Activated CD8-positive, alpha-beta T cell treated with anti-CD3 and anti-CD28 coated beads for 36 hours (primary cell): ENCODE data around the gene FRRS1L. TPM values are rescaled to one million over a fixed set of nuclear protein-coding genes. Genes with fewer than 3 reads are reported as not detected.

Source experiments
- ATAC-seq: fragments of 200-7000 bp; cut with Tn5 transposase; one replicate; pipeline ENCODE4 v1.10.0; 2021; ENCODE audit warnings: mild to moderate bottlenecking, moderate library complexity
- CTCF ChIA-PET: fragments of 350-600 bp; sonication (Branson Sonifier 250); formaldehyde crosslinking; loops from one replicate; lab custom pipeline; 2021; ENCODE audit warnings: antibody characterized with exemption; lab: Charles Lee
- POLR2A ChIA-PET: fragments of 350-600 bp; sonication (Branson Sonifier 250); formaldehyde crosslinking; loops from one replicate; lab custom pipeline; 2021; ENCODE audit warnings: antibody characterized with exemption; lab: Charles Lee
- DNase-seq: peaks from one replicate; pipeline ENCODE4 v3.0.0-alpha.2; 2020
- H3K27ac Mint-ChIP-seq: one replicate; pipeline ENCODE4 v1.8.0; 2021; ENCODE audit warnings: mild to moderate bottlenecking, mixed read lengths
- H3K27me3 Mint-ChIP-seq: one replicate; pipeline ENCODE4 v1.8.0; 2021; ENCODE audit warnings: mixed read lengths
- H3K36me3 Mint-ChIP-seq: one replicate; pipeline ENCODE4 v1.8.0; 2021; ENCODE audit warnings: low read depth, mixed read lengths
- H3K4me1 Mint-ChIP-seq: one replicate; pipeline ENCODE4 v1.8.0; 2021; ENCODE audit warnings: low read depth, mixed read lengths
- H3K4me3 Mint-ChIP-seq: one replicate; pipeline ENCODE4 v1.8.0; 2021; ENCODE audit warnings: mild to moderate bottlenecking, moderate library complexity, mixed read lengths
- H3K9me3 Mint-ChIP-seq: one replicate; pipeline ENCODE4 v1.8.0; 2021; ENCODE audit warnings: mixed read lengths
- intact Hi-C: fragments of 100-400 bp; cut with micrococcal nuclease; formaldehyde crosslinking; loops from one replicate; pipeline ENCODE4 v1.10.0; 2022
- total RNA-seq, 2 experiments: library from RNA; stranded (reverse); gene quantifications; one replicate each; pipeline ENCODE4 v1.2.3, GENCODE V29; 2021
- TF ChIP-seq, protein P1 (sequence below): fragments of 200-600 bp; IDR thresholded peaks from one replicate; pipeline ENCODE4 v1.8.0; 2022; ENCODE audit warnings: antibody characterized with exemption, mild to moderate bottlenecking

The FRRS1L gene
- total RNA-seq, 2 experiments from 2014 or later: not detected

DNA sequence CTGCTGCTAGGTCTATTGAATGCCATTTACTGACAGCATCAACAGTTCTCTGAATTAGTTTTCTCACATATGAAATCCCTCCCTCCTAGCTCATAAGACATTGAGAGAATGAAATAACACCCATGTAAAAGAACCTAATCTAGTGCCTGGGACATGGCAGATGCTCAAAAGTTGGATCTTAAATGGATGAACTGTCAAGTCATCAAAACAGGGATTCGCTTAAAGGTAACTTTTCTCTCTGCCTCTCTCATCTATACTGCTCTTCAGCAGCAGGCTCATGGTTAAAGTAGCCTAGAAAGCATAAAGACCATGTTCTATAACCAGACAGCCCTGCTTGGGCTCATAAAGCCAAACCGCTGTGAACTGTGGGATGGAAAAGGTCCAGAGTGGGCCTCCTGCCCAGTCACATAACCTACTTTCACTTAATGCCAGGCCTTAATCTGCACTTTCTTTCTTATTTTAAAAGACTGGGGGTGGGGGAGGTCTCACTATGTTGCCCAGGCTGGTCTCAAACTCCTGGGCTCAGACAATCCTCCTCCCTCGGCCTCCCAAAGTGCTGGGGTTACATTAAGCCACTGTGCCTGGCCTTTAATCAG is 51.0 kb downstream of the FRRS1L start:
- POLR2A ChIA-PET: interaction anchor here (0.7 kb wide), 1 partner anchor 24 kb away, joined by 3 read pairs; no protein-coding TSS in a partner anchor
- no peak overlapping the region for H3K4me3 Mint-ChIP-seq
- intact Hi-C loops: loop anchor here (10.0 kb wide), 1 partner anchor 299 kb away; no protein-coding TSS in a partner anchor
- ATAC-seq (no peak), DNase-seq (no peak)
- peaks cover 72% of the 10 kb centered on the region for H3K4me1 Mint-ChIP-seq
- H3K27ac Mint-ChIP-seq: peak overlapping the region; percentile 60
- CTCF ChIA-PET: no interaction called here
- TF ChIP-seq, protein P1, sequence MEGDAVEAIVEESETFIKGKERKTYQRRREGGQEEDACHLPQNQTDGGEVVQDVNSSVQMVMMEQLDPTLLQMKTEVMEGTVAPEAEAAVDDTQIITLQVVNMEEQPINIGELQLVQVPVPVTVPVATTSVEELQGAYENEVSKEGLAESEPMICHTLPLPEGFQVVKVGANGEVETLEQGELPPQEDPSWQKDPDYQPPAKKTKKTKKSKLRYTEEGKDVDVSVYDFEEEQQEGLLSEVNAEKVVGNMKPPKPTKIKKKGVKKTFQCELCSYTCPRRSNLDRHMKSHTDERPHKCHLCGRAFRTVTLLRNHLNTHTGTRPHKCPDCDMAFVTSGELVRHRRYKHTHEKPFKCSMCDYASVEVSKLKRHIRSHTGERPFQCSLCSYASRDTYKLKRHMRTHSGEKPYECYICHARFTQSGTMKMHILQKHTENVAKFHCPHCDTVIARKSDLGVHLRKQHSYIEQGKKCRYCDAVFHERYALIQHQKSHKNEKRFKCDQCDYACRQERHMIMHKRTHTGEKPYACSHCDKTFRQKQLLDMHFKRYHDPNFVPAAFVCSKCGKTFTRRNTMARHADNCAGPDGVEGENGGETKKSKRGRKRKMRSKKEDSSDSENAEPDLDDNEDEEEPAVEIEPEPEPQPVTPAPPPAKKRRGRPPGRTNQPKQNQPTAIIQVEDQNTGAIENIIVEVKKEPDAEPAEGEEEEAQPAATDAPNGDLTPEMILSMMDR: no peak
- H3K9me3 Mint-ChIP-seq: no peaks in the 10 kb centered on the region
- peaks cover 28% of the 10 kb centered on the region for H3K36me3 Mint-ChIP-seq
- H3K27me3 Mint-ChIP-seq: no peaks in the 10 kb centered on the region

DNA sequence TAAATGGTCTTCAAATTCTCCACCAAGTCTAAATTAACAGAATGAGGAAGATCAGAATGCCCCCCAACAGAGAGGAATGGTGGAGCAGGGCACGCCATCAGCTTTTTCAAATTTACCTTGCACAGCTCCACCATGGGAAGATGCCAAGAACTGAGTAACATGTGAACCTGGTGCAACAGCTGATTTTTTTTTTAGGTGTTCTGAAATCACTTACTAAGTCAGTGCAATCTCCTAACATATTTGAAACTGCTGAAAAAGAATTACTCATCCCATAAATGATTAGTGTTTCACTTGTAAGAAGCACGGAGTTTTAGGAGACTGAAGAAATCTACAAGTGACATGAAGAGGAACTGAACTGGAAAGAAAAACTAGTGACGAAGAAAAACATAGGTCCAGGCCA is 52.4 kb downstream of the FRRS1L start:
- TF ChIP-seq, protein P1: no peak
- Mint-ChIP-seq H3K36me3 (peaks cover 28% of the 10 kb centered on the region), H3K4me1 (peaks cover 75% of the 10 kb centered on the region), H3K9me3 (no peaks in the 10 kb centered on the region), H3K27me3 (no peaks in the 10 kb centered on the region), H3K4me3 (no peak overlapping the region), H3K27ac (peak overlapping the region; percentile 78)
- POLR2A ChIA-PET: no interaction called here
- ATAC-seq (no peak), DNase-seq (no peak)
- intact Hi-C loops: loop anchor here (5.0 to 10.0 kb wide), 2 partner anchors 102 to 300 kb away; partner anchors contain the start of gene CTNNAL1
- CTCF ChIA-PET: interaction anchor here (0.6 kb wide), 1 partner anchor 17 kb away, joined by 3 read pairs; no protein-coding TSS in a partner anchor

DNA sequence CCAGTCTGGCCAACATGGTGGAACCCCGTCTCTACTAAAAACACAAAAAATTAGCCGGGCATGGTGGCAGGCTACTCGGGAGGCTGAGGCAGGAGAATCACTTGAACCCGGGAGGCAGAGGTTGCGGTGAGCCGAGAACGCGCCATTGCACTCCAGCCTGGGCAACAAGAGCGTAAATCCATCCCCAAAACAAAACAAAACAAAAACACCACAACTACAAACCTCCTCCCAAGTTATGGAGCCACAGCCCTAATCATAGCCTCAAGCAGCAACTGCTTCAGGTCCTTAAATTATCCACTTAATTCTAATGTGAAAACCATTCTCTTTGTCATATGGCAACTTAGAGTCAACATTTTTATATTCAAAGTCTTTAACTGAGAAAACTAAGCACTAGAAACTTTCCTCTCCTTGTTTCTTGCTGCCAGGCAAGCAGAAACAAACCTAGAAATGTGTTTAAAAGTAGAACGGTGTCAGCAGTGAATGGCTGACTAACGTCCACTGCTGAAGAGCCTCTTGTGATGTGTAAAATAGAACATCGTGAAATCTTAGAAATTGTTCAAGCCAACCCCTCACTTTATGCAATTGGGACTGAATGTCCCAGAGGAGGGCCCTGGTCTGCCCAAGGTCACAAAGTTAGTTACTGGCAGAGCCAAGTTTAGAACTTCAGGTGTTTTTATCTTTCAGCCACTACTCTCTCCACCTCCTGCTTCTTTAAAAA is 53.0 kb downstream of the FRRS1L start:
- Mint-ChIP-seq H3K4me3 (no peak overlapping the region), H3K4me1 (peaks cover 81% of the 10 kb centered on the region), H3K36me3 (peaks cover 28% of the 10 kb centered on the region), H3K27ac (peak overlapping the region; percentile 78), H3K27me3 (no peaks in the 10 kb centered on the region), H3K9me3 (no peaks in the 10 kb centered on the region)
- ChIA-PET CTCF (no interaction called here), POLR2A (no interaction called here)
- intact Hi-C loops: loop anchor here (5.0 to 10.0 kb wide), 2 partner anchors 102 to 301 kb away; partner anchors contain the start of gene CTNNAL1
- TF ChIP-seq, protein P1: no peak
- ATAC-seq (no peak), DNase-seq (no peak)

DNA sequence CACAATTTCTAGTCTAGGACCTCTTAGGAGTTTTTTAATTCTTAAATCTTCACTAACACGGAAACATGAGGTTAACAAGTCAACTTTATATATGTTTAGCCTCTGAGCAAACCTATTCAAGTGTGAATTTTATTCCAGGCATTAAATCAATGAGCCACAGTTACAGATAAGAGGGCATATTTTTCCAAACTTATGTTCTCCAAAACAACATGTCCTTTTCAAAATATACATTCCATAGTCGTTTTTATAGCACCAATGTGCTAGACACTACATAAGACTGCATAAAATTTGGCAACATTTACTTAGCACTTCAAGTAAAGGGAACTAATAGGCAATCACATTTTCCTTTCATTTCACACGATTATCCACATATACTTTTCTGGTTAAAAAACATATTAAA is 53.8 kb downstream of the FRRS1L start:
- H3K9me3 Mint-ChIP-seq: no peaks in the 10 kb centered on the region
- DNase-seq: no peak
- intact Hi-C loops: loop anchor here (5.0 to 10.0 kb wide), 2 partner anchors 101 to 302 kb away; partner anchors contain the start of gene CTNNAL1
- H3K4me1 Mint-ChIP-seq: peaks cover 86% of the 10 kb centered on the region
- POLR2A ChIA-PET: no interaction called here
- no peak overlapping the region for H3K4me3 Mint-ChIP-seq
- TF ChIP-seq, protein P1: no peak
- no peaks in the 10 kb centered on the region for H3K27me3 Mint-ChIP-seq
- CTCF ChIA-PET: no interaction called here
- H3K36me3 Mint-ChIP-seq: peaks cover 28% of the 10 kb centered on the region
- no peak for ATAC-seq
- H3K27ac Mint-ChIP-seq: no peak overlapping the region
